ENCODE data around the gene CEP112. TPM values are rescaled to one million over a fixed set of nuclear protein-coding genes. Genes with fewer than 3 reads are reported as not detected.

CEP112 gene
- total and polyA plus RNA-seq, 10 of the 15 experiments (the other 5 are each of a cell fraction or from before 2014, with no cell fraction given), result 0.11 to 3.8 (median 0.32) TPM; not detected in 1

- SMC1A ChIA-PET (ENCODE audit: uncharacterized antibody, unreplicated experiment), result interaction anchor here (0.8 to 1.9 kb wide), 6 partner anchors 12 to 39 kb away, joined by 3 to 7 read pairs (median 4); no protein-coding TSS in a partner anchor
- 49% methylated on average over 2 of the region's 2 CpGs for WGBS (ENCODE audit: insufficient coverage, insufficient replicate concordance, low lambda C conversion rate, missing lambda C conversion rate)
- Histone ChIP-seq H4K20me1 (ENCODE audit: control insufficient read depth, insufficient read depth) (no peaks in the 10 kb centered on the region), H3K36me3 (ENCODE audit: control insufficient read depth in 2 of 2, insufficient read depth in 2 of 2, low read length in 1 of 2) (no peaks in the 10 kb centered on the region), H3K9me3 (replicated peaks; ENCODE audit: control insufficient read depth, insufficient read depth, low read length) (no peaks in the 10 kb centered on the region), H3K9ac (ENCODE audit: control insufficient read depth, insufficient read depth, low read length) (no peak overlapping the region), H3K4me1 (ENCODE audit: control insufficient read depth, insufficient read depth, low read length) (no peaks in the 10 kb centered on the region), H3K27ac (ENCODE audit: control insufficient read depth, insufficient read depth) (no peak overlapping the region), H3K79me2 (ENCODE audit: control insufficient read depth, insufficient read depth, low read length) (no peaks in the 10 kb centered on the region), H3K27me3 (replicated peaks in 1 of 2; ENCODE audit: control insufficient read depth in 2 of 2, insufficient read depth in 2 of 2, low read length in 1 of 2) (no peaks in the 10 kb centered on the region), H3K4me2 (ENCODE audit: control insufficient read depth, insufficient read depth) (no peak overlapping the region), H2AFZ (ENCODE audit: control insufficient read depth, low read depth, low read length) (0 out of 2 replicates have a peak overlapping the region, but pooled peaks have one; percentile 15), H3K4me3 (no peak overlapping the region)
- intact Hi-C loops (cut with micrococcal nuclease; ENCODE audit: unreplicated experiment), result no loop called here
- DNase-seq (ENCODE audit: low read depth, low spot score) (peak; percentile 15), ATAC-seq (peak; percentile 96), FAIRE-seq (peak; percentile 61)
- RAD21 ChIA-PET (ENCODE audit: unreplicated experiment), result interaction anchor here (1.0 to 1.7 kb wide), 4 partner anchors 32 to 171 kb away, joined by 3 to 5 read pairs (median 4); no protein-coding TSS in a partner anchor
- in situ Hi-C loops (cut with MboI), result no loop called here
- CTCF ChIA-PET, result interaction anchor here (1.0 kb wide), 1 partner anchor 21 kb away, joined by 4 read pairs; no protein-coding TSS in a partner anchor
- no TSS peak for BruUV-seq (replicated peaks)
- POLR2A ChIA-PET, result interaction anchor here (0.7 kb wide), 2 partner anchors 100 to 482 kb away, joined by 3 to 4 read pairs; no protein-coding TSS in a partner anchor
- TF ChIP-seq RELB (IDR thresholded peaks at IDR 0.05; ENCODE audit: low read depth), result no peak
- no peak for TF ChIP-seq KLF5 (IDR thresholded peaks at IDR 0.05; ENCODE audit: partially characterized antibody)
- no peak for TF ChIP-seq TCF12 (IDR thresholded peaks at IDR 0.05; ENCODE audit: low read depth, low read length)
- no peak for TF ChIP-seq CHD2 (IDR thresholded peaks at IDR 0.05; ENCODE audit: borderline replicate concordance, low read depth, low read length)
- no peak for TF ChIP-seq RB1 (IDR thresholded peaks at IDR 0.05; ENCODE audit: borderline replicate concordance)
- no peak for TF ChIP-seq FOXK2 (IDR thresholded peaks at IDR 0.05)
- no peak for TF ChIP-seq SKIL (IDR thresholded peaks at IDR 0.05; ENCODE audit: low read depth, poor library complexity, severe bottlenecking)
- no peak for TF ChIP-seq BRCA1 (IDR thresholded peaks at IDR 0.05; ENCODE audit: low read depth, low read length)
- TF ChIP-seq WRNIP1 (IDR thresholded peaks at IDR 0.05; ENCODE audit: borderline replicate concordance, low read depth, low read length), result no peak
- peak; percentile 69 for TF ChIP-seq PKNOX1 (IDR thresholded peaks at IDR 0.05)
- no peak for TF ChIP-seq ZNF687 (IDR thresholded peaks at IDR 0.05)
- TF ChIP-seq TCF7 (IDR thresholded peaks at IDR 0.05; ENCODE audit: borderline replicate concordance), result no peak
- no peak for TF ChIP-seq NR2C1 (IDR thresholded peaks at IDR 0.05)
- no peak for TF ChIP-seq STAT3 (IDR thresholded peaks at IDR 0.05; ENCODE audit: low read depth, low read length)
- TF ChIP-seq NFIC (IDR thresholded peaks at IDR 0.05; ENCODE audit: low read depth, low read length), result no peak
- no peak for TF ChIP-seq MTA3 (IDR thresholded peaks at IDR 0.05; ENCODE audit: borderline replicate concordance, low read length)
These were observed 441.3 kb downstream of the CEP112 start for GRCh38 chr17:65750631-65751115.

All from GM12878 (cell line).